ENCODE results near the gene EVPL.

GRCh38 chr17:76009447-76009846 is 17.7 kb downstream of the EVPL start:
- no peak for TF ChIP-seq POLR2A (IDR thresholded peaks at IDR 0.05; ENCODE audit: extremely low read depth, insufficient read length)
- TF ChIP-seq CTCF (IDR thresholded peaks at IDR 0.05; ENCODE audit: low read depth, low read length), result no peak
- no peak for TF ChIP-seq MAX (IDR thresholded peaks at IDR 0.05; ENCODE audit: low read depth, low read length)
- TF ChIP-seq MYC (IDR thresholded peaks at IDR 0.05; ENCODE audit: low read depth, low read length), result no peak

Measured in NB4 (cell line).